Heart right ventricle (tissue), 16 donors: ENCODE measurements around the gene COPZ2. TPM values are rescaled to one million over a fixed set of nuclear protein-coding genes. Genes with fewer than 3 reads are reported as not detected.

Experiments
- ATAC-seq, 8 donors: fragments of 200-7000 bp; cut with Tn5 transposase; one replicate each; pipeline ENCODE4 v1.9.1; 2020; ENCODE audit warnings: mild to moderate bottlenecking in 8 of 8, moderate library complexity in 8 of 8, moderate number of reproducible peaks in 1 of 8
- DNase-seq, 2 donors: peaks; one replicate each; pipeline ENCODE4 v3.0.0-alpha.2; 2020
- H3K27ac ChIP-seq, 10 donors: fragments of 200-600 bp; sonication (generic) in 2 of 10; one replicate each; pipeline versions ENCODE4 v1.5.0 to v1.8.0; 2020 to 2022; ENCODE audit warnings: mild to moderate bottlenecking in 3 of 10
- H3K27me3 ChIP-seq, 7 donors: fragments of 200-600 bp; one replicate each; pipeline ENCODE4 v1.8.0; 2021 to 2022; ENCODE audit warnings: mild to moderate bottlenecking in 2 of 7
- H3K36me3 ChIP-seq, 9 donors: fragments of 200-600 bp; sonication (generic) in 1 of 9; one replicate each; pipeline versions ENCODE4 v1.5.0 to v1.8.0; 2020 to 2022; ENCODE audit warnings: mild to moderate bottlenecking in 2 of 9
- H3K4me1 ChIP-seq, 9 donors: fragments of 200-600 bp; sonication (generic) in 1 of 9; one replicate each; pipeline versions ENCODE4 v1.5.0 to v1.8.0; 2020 to 2022; ENCODE audit warnings: mild to moderate bottlenecking in 4 of 9
- H3K4me3 ChIP-seq, 10 donors: fragments of 200-600 bp; sonication (generic) in 2 of 10; one replicate each; pipeline versions ENCODE4 v1.5.0 to v1.8.0; 2020 to 2022; ENCODE audit warnings: mild to moderate bottlenecking in 7 of 10, moderate library complexity in 2 of 10
- H3K9me3 ChIP-seq, 11 donors: fragments of 200-600 bp in 10 of 11; sonication (generic) in 2 of 11; one replicate each; pipeline versions ENCODE4 v1.5.0 to v1.8.0; 2013 to 2022; ENCODE audit warnings: mild to moderate bottlenecking in 2 of 11, control low read depth in 1 of 11, moderate library complexity in 1 of 11
- CTCF ChIP-seq, 9 donors: fragments of 200-600 bp; sonication (generic) in 2 of 9; IDR thresholded peaks; one replicate each; pipeline versions ENCODE4 v1.5.0 to v1.8.0; 2021 to 2022; ENCODE audit warnings: antibody characterized with exemption in 9 of 9, mild to moderate bottlenecking in 5 of 9, moderate library complexity in 1 of 9
- WGBS, 2 donors: extraction: QIAGEN DNeasy Blood & Tissue Kit; methylation state at CpG; one replicate each; pipeline ENCODE4 v1.1.7; 2013; ENCODE audit warnings: inconsistent platforms in 1 of 2; 5-methylcytosine and 5-hydroxymethylcytosine counted together
- intact Hi-C, 10 donors: fragments of 100-400 bp; cut with DNase I; formaldehyde crosslinking; loops; one replicate each; pipeline versions ENCODE4 v1.11.1 to v1.14.2; 2022
- polyA plus RNA-seq, 2 donors: library from polyadenylated mRNA; stranded (reverse); fragments of 200-250 nt; gene quantifications; one replicate each; pipeline ENCODE4 v1.2.3, GENCODE V29; 2013
- total RNA-seq, 10 donors: library from RNA; stranded (reverse); fragmentation: NEBNext Ultra II Directional in 3 of 10; extraction: Animal tissue kit (Norgen Biotek cat#: 25700) in 3 of 10; gene quantifications; one replicate each; pipeline versions ENCODE4 v1.2.1 to v1.2.4, GENCODE V29; 2021 to 2023
- donor health status: Arrhythmogenic right ventricular cardiomyopathy.
- donor health status: ischemic (EF 13 %, LVEDD 7.1; RV severe dilation, severe dysfunction).
- donor health status: healthy with polysubstance abuse.
- donor health status: DM: no; HTN: yes; CAD: no.
- donor health status: DM: no; HTN: no; CAD: no.
- donor health status: ischemic (EF 25% LVEDD 6.9; RV normal size, moderate dysfunction).
- donor health status: ischemic (EF 25% LVEDD 5.7; RV mildly dilated, moderate dysfunction).
- donor health status: healthy.
- donor health status: DM: yes; HTN: yes; CAD: no.
- donor health status: Ischemic cardiomyopathy.
- donor health status: ischemic (EF 35%, LVEDD 5.7; RV mildly dilated, moderate dysfunction).
- donor health status: nonischemic (EF 11% LVEDD 7.7; RV severe dilation, severe dysfunction).
- donor health status: DM: yes; HTN: yes; CAD: no.
- donor health status: PGD.
- donor health status: ischemic (EF 29% LVEDD 5.4; RV normal size, mild dysfunction).
- donor health status: nonischemic (EF 23%, LVEDD 6.1; RV moderate dilation, normal function).

Gene COPZ2
- total and polyA plus RNA-seq, 12 donors = 17.5 to 67.3 (median 59.1) TPM

- Histone ChIP-seq H3K27ac (peak overlapping the region in 4 of 10 donors; percentile 2 to 58 (median 10)), H3K4me1 (peaks cover 0 to 38% (median 22%) of the 10 kb centered on the region in 9 donors), H3K4me3 (no peak overlapping the region), H3K9me3 (no peaks in the 10 kb centered on the region), H3K27me3 (no peaks in the 10 kb centered on the region), H3K36me3 (peaks cover 0 to 100% (median 43%) of the 10 kb centered on the region in 9 donors)
- WGBS, 2 donors = 68 to 74% methylated on average over 3 of the region's 3 CpGs
- intact Hi-C loops = no loop called here
- DNase-seq (no peak), ATAC-seq (peak in 1 of 8 donors; percentile 30)
- TF ChIP-seq CTCF (IDR thresholded peaks at IDR 0.05) = no peak
Observed at GRCh38 chr17:48064638-48065037, 27.0 kb upstream of the COPZ2 start.

GRCh38 chr17:48062273-48062672 lies 24.7 kb upstream of the COPZ2 start:
- DNase-seq (no peak), ATAC-seq (no peak)
- peaks cover 3 to 100% (median 59%) of the 10 kb centered on the region in 9 donors for H3K36me3 ChIP-seq
- no peaks in the 10 kb centered on the region for H3K9me3 ChIP-seq
- intact Hi-C loops = no loop called here
- H3K27me3 ChIP-seq = no peaks in the 10 kb centered on the region
- WGBS, 2 donors = 95% methylated on average over 7 of the region's 7 CpGs
- H3K4me3 ChIP-seq = no peak overlapping the region
- no peak overlapping the region for H3K27ac ChIP-seq
- no peak for TF ChIP-seq CTCF (IDR thresholded peaks at IDR 0.05)
- peaks cover 2 to 57% (median 37%) of the 10 kb centered on the region in 9 donors for H3K4me1 ChIP-seq

GRCh38 chr17:48060249-48060648 lies 22.7 kb upstream of the COPZ2 start:
- no peak for TF ChIP-seq CTCF (IDR thresholded peaks at IDR 0.05)
- no peak for ATAC-seq
- Histone ChIP-seq H3K9me3 (no peaks in the 10 kb centered on the region), H3K36me3 (peaks cover 7 to 100% (median 62%) of the 10 kb centered on the region in 9 donors), H3K4me1 (peaks cover 17 to 71% (median 46%) of the 10 kb centered on the region in 9 donors), H3K4me3 (no peak overlapping the region), H3K27me3 (no peaks in the 10 kb centered on the region), H3K27ac (peak overlapping the region in 2 of 10 donors; percentile 5 to 9)
- whole genome bisulfite sequencing, 2 donors = 57 to 58% methylated on average over 7 of the region's 7 CpGs
- no peak for DNase-seq
- intact Hi-C loops = no loop called here

GRCh38 chr17:48059125-48059668 lies 21.6 kb upstream of the COPZ2 start:
- WGBS, 2 donors = 91 to 93% methylated on average over 32 of the region's 32 CpGs
- ATAC-seq (no peak), DNase-seq (no peak)
- TF ChIP-seq CTCF (IDR thresholded peaks at IDR 0.05) = no peak
- Histone ChIP-seq H3K4me3 (no peak overlapping the region), H3K27me3 (no peaks in the 10 kb centered on the region), H3K36me3 (peaks cover 7 to 99% (median 58%) of the 10 kb centered on the region in 9 donors), H3K27ac (peak overlapping the region in 3 of 10 donors; percentile 19 to 42 (median 36)), H3K9me3 (no peaks in the 10 kb centered on the region), H3K4me1 (peaks cover 23 to 71% (median 51%) of the 10 kb centered on the region in 9 donors)
- intact Hi-C loops = no loop called here
